GM19025 (cell line): Measurements from ENCODE around the gene MRPL2.
"Not testable (repeated sequence)": the region's sequence is repeated elsewhere in the genome, so short reads cannot be mapped to it uniquely, and the experiment has no call there.

ENCODE experiments used
- ATAC-seq: cut with Tn5 transposase; IDR thresholded peaks from one replicate; pipeline ENCODE4 v1.9.1; 2021; ENCODE audit warnings: mild to moderate bottlenecking, low read depth, moderate library complexity; ENCODE audit not compliant: unreplicated experiment

Gene MRPL2

DNA sequence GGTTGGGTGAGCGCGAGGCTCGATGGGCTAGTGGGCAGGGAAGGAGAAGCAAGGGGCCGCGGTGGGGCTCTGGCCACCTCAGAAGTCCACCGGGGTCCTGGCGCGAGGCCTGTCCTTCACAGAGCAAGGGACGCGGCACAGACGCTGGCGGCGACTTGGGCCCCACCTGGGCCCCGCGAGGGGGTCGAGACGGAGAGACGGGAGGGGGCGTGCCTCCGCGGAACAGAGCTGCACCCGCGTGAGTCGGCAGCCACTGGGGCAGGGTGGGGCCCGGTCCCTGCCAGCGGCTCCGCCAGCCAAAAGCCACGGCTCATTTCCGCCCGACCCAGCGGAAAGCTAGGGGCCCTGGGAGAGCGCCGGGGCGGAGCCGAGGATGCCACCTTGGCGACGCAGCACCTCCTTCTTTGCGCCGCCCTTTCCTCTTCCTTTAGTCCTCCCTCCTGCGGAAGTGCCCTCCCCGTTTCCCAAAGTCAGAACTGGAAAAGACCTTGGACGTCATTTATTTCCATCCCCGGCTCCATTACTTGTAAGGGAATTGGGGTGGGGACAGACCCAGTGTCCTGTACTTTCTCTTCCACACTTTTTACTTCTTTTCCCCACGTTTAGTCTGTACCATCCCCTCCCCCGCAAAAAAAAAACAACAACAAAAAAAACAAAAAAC, 5.6 kb downstream of the MRPL2 start, which contains the start of gene CUL7:
Gene CUL7, minus strand, starts transcription at position 307 of the 661 bp plus-strand sequence. CDS start 1,063 bp downstream, outside the sequence.
- peak; percentile 93 for ATAC-seq

DNA sequence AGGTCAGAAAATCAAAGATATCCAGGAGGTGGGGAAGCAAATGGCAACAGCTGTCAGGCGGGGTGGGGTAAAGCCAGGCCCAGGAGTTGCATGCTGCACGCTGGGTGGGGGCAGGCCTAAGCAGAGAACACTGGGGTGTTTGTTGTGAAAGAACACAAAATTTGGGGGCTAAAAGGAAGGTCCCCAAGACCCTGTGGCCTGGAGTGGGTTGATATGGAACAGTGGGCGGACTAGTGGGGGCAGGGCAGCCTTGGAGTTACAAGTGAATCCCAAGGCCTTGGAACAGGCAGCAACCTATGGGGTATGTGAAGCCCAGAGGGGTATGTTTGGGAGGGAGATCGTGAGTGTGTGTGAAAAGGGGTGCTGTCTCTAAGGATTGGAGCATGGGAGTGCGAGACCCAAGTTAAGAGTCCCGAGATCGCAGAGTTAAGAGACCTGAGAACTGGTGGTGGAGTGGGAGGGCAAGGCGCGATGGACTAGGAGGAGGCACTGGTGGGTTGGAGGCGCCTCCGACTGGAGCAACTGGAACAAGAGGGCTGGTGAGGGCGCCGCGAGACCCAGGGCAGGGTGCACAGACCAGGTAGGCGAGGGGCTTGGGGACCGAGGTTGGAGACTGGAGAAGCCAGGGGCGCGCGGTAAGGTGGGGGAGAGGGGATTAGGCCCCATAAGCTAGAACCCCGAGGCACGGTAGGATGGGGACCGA, 6.2 kb downstream of the MRPL2 start:
- ATAC-seq: no peak

DNA sequence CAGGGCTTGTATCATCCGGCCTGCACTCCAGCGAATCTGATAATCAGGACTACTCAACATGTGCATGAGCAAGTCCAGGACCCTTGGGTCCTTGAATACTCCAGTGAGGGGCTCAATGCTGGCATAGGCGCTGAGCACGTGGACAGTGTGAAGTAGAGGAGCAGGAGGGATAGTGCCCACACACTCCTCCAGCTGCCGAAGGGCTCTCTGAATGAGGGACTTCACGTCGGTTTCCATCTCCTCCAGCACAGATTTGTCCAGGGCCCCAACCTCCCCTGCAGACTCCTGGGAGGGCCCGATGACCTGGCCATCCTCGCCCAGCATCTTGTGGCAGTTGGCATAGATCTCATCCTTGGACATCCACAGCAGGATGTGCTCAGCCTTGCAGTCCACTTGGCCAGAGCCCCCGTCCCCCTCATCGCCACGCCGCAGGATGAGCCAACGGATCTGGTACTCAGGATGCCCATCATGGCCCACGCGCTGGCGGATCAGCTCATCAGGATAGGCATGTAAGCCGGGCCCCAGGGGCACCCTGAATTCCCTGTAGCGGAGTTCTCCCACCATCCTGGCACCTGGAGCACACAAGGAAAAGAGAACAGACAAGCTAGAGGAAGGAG, 6.9 kb downstream of the MRPL2 start:
- ATAC-seq: no peak

- ATAC-seq: no peak
Observed at GRCh38 chr6:43050981-43051380, 8.3 kb downstream of the MRPL2 start.

- ATAC-seq: no peak
Observed at GRCh38 chr6:43047998-43048397, 11.2 kb downstream of the MRPL2 start.

DNA sequence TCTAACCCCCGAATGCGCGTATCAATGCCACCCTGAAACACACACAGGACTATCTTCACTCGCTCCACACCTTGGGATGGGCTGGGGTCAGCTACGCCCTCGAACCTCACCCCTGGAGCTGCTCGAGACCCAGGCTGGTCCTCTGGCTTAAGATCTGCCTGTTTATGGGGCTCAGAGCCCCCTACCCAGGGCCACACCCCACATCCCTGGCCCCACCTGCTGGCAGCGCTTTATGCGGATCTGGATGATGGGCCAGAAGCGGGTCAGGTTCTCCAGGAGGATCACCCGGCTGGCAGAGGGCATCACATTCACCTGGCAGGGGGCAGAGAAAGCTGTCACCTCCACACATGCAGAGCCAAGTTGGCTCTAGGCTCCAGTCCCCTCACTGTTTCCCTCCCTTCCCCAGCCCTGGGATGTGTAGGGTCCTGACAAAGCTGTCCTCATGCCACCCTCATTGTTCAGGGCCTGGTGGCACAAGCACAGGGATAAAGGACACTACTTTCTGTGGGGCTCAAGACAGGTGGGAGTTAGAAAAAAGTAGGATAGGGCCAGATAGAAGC, 13.8 kb downstream of the MRPL2 start:
- ATAC-seq: no peak

DNA sequence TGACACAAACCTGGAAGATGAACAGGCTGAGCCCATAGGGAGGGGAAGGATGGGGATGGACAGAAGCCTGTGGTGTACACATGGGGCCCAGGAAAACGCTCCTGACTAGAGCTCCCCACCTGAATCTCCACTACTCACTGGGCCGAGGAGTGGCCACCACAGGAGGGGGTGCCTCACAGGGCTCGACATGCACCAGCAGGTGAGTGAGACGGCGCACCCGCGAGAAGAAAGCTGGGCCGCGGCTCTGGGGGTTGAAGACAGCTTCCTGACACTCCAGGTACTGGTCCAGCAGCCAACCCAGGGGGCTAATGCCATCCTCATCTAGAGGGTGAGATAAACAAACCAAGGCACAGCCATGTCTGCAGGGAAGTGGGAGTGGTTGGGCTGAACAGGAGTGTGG, 15.9 kb downstream of the MRPL2 start:
- ATAC-seq: no peak

DNA sequence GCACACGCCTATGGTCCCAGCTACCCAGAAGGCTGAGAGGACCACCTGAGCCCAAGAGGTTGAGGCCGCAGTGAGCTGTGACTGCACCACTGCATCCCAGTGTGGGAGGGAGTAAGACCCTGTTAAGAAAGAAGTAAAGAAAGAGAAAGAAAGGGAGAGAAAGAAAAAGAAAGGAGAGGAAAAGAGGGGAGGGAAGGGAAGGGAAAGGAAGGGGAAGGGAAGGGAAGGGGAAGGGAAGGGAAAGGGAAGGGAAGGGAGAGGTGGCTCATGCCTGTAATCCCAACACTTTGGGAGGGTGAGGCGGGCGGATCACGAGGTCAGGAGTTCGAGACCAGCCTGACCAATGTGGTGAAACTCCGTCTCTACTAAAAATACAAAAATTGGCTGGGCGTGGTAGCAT, 17.8 kb downstream of the MRPL2 start:
- not testable (repeated sequence) for ATAC-seq

GRCh38 chr6:43040542-43041257, 18.5 kb downstream of the MRPL2 start:
- ATAC-seq: no peak

GRCh38 chr6:43038727-43039126, 20.5 kb downstream of the MRPL2 start:
- no peak for ATAC-seq

- no peak for ATAC-seq
Observed at GRCh38 chr6:43037706-43038105, 21.5 kb downstream of the MRPL2 start.

DNA sequence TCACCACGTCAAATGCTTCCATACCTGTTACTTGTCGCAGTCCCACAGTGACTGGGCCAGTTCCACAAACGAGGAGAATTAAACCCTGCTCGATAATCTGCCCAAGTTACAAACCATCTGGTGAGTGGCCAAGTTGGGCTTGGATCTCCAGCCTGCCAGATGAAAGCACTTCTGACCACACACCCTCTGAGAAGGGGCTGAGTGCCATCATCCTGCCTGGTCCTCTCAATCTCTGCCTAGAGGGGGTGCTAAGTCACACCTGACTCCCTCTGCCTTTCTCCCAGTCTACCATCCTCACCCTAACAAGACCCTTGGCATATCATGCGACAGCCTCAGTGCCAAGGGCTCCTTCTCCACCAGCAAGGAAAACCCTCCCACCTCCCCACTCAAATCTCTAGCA, 22.0 kb downstream of the MRPL2 start:
- ATAC-seq: no peak

GRCh38 chr6:43036712-43037111, 22.5 kb downstream of the MRPL2 start:
- ATAC-seq: no peak

DNA sequence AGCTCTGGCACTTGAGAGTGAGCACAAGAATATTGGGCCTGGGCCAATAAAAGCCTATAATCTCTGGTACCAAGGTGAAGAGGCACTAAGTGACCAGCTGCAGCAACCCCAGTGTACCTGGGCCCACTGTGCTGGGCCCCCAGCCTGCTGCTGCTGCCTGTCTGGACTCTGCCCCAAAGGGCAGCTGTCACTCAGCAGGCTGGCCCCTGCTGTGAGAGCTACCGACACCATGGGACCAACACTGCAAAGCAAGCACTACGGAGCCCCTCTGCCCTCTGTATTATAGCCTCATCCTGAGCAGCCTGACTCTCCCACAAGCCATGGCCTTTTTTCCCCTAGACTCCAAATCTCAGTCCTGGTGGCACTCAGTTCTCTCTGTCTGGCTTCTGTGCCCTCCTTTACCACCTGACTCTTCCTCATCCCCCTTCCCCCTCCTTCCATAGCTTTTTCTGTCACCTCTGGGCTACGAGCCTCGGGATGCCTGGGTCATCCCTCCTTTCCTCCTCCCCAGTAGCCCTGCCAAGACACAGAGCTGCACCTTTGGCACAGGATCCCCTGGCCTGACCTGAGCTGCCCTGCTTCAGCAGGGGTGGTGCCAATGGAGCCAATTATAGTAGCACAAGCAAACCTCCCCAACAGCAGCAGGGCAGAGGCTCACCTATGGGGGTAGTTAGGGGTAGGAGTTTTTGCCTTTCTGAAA, 23.6 kb downstream of the MRPL2 start:
- ATAC-seq: no peak

DNA sequence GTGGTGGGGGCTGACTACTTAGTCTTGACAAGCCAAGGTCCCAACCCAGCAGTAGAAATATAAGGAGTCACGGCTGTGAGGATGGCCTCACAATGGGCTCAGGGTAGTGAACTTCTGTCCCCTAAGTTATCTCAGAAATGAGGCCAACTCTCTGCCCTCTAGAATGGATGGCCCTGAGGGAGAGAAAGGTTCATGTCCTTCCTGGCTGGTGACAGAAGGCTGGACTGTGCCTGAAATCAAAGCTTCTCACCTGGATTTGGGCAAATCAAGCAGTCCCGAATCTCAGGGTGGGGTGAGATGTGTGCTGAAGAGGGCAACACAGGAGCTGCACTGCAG, 25.1 kb downstream of the MRPL2 start:
- no peak for ATAC-seq

DNA sequence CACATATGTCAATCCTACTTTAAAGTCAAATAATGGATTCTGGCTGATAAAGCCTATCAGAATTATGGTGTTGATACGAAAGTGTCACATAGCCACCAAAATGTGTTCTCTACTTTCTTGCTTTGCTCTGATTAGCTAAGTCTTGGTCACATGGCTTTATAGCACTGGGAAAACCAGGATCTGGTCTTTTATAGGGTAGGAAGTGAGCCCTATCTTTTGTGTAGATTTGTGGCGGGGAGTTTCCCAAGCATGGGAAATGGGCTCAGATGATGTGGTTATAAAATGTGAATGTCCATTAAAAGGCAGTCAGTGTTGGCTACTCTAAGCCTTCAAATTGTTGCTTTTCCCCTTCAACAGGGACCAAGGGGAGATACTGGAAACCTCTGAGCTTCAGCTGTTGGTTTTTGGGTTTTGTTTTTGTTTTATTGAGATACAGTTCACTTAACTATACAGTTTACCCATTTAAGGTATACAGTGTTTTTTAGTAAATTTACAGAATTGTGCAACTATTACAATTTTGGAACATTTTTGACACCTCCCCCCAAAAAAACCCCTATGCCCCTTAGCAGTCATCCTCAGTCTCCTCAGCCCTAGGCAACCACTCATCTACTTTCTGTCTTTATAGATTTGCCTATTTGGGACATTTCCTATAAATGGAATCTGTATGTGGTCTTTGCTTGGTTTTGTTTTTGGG, 25.6 kb downstream of the MRPL2 start:
- ATAC-seq: no peak

DNA sequence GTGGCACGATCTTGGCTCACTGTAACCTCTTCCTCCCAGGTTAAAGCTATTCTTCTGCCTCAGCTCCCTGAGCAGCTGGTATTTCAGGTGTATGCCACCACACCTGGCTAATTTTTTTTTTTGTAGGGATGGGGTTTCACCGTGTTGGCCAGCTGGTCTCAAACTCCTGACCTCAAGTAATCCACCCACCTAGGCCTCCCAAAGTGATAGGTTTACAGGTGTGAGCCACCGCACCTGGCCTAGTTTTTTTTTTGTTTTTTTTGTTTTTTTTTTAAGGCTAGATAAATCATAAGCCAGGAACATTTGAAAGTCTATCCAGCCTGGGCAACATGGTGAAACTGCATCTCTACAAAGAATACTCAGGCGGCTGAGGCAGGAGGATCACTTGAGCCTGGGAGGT, 26.9 kb downstream of the MRPL2 start:
- no peak for ATAC-seq

- no peak for ATAC-seq
Observed at GRCh38 chr6:43029120-43029519, 30.1 kb downstream of the MRPL2 start.

GRCh38 chr6:43026365-43026764, 32.9 kb downstream of the MRPL2 start:
- no peak for ATAC-seq

GRCh38 chr6:43024436-43024835, 34.8 kb downstream of the MRPL2 start:
- ATAC-seq: no peak
